HG03354 (cell line): Measurements from ENCODE around the gene PPM1J.
"Not testable (repeated sequence)": the region's sequence is repeated elsewhere in the genome, so short reads cannot be mapped to it uniquely, and the experiment has no call there.

Experiments
- ATAC-seq: cut with Tn5 transposase; IDR thresholded peaks from one replicate; pipeline ENCODE4 v1.9.1; 2021; ENCODE audit warnings: mild to moderate bottlenecking; ENCODE audit not compliant: unreplicated experiment, poor library complexity, severe bottlenecking

PPM1J gene

GRCh38 chr1:112715264-112716053, at the start of gene PPM1J:
Gene PPM1J, minus strand, starts transcription at chr1:112715332. Its CDS starts 31 bp downstream, at chr1:112715301.
- ATAC-seq: peak; percentile 84

GRCh38 chr1:112762541-112763500, 47.7 kb upstream of the PPM1J start:
- no peak for ATAC-seq

- no peak for ATAC-seq
These were observed 46.8 kb upstream of the PPM1J start for GRCh38 chr1:112761714-112762480.

- ATAC-seq: no peak
These were observed 44.1 kb upstream of the PPM1J start for GRCh38 chr1:112759228-112759627.

GRCh38 chr1:112754116-112754628, 39.0 kb upstream of the PPM1J start:
- ATAC-seq: no peak

GRCh38 chr1:112748396-112748795, 33.3 kb upstream of the PPM1J start:
- no peak for ATAC-seq

GRCh38 chr1:112744009-112744578, 29.0 kb upstream of the PPM1J start:
- no peak for ATAC-seq

- no peak for ATAC-seq
These were observed 28.3 kb upstream of the PPM1J start for GRCh38 chr1:112743174-112744008.

GRCh38 chr1:112737573-112737972, 22.4 kb upstream of the PPM1J start:
- ATAC-seq: no peak

GRCh38 chr1:112735752-112736151, 20.6 kb upstream of the PPM1J start:
- ATAC-seq: no peak

- no peak for ATAC-seq
These were observed 16.3 kb upstream of the PPM1J start for GRCh38 chr1:112731451-112731850.

- ATAC-seq: no peak
These were observed 14.8 kb upstream of the PPM1J start for GRCh38 chr1:112729909-112730308.

- not testable (repeated sequence) for ATAC-seq
These were observed 13.9 kb upstream of the PPM1J start for GRCh38 chr1:112729011-112729410.

GRCh38 chr1:112728306-112728971, 13.3 kb upstream of the PPM1J start:
- ATAC-seq: not testable (repeated sequence)

GRCh38 chr1:112727716-112728115, 12.6 kb upstream of the PPM1J start:
- no peak for ATAC-seq

GRCh38 chr1:112724240-112724639, 9.1 kb upstream of the PPM1J start:
- ATAC-seq: not testable (repeated sequence)

GRCh38 chr1:112723511-112723839, 8.3 kb upstream of the PPM1J start:
- no peak for ATAC-seq
